H1 (cell line): ENCODE measurements around the gene NELFB. TPM values are rescaled to one million over a fixed set of nuclear protein-coding genes. Genes with fewer than 3 reads are reported as not detected.

Source experiments
- CTCF ChIA-PET: fragments of 300-600 bp; sonication (Branson Sonifier 250); formaldehyde crosslinking; loops from one replicate; lab custom pipeline; 2021; ENCODE audit not compliant: partially characterized antibody; lab: Charles Lee
- POLR2A ChIA-PET: fragments of 300-600 bp; sonication (Branson Sonifier 250); formaldehyde crosslinking; loops from one replicate; lab custom pipeline; 2021; ENCODE audit warnings: inconsistent platforms; ENCODE audit not compliant: partially characterized antibody; lab: Charles Lee
- DNase-seq, 2 experiments: peaks; one replicate each; pipeline versions ENCODE4 v3.0.0 to v3.0.0-alpha.2; 2010 to 2022; ENCODE audit warnings: low spot score in 2 of 2, low read depth in 1 of 2, mixed read lengths in 1 of 2
- FAIRE-seq: peaks from 2 replicates; lab custom pipeline; 2011; peaks lifted over from hg19 to GRCh38; lab: Jason Lieb, UNC
- H2AFZ ChIP-seq: 2 replicates; pipeline ENCODE4 v1.8.1; 2012; ENCODE audit warnings: low read length, inconsistent platforms
- H2AK5ac ChIP-seq: 2 replicates; pipeline ENCODE4 v1.6.1; 2013; ENCODE audit warnings: low read depth, low read length
- H2BK120ac ChIP-seq: replicated peaks from 2 replicates; pipeline ENCODE3; 2013; ENCODE audit warnings: low read depth, low read length, inconsistent platforms
- H2BK12ac ChIP-seq: 2 replicates; pipeline ENCODE4 v1.6.1; 2013; ENCODE audit warnings: low read depth, low read length
- H2BK15ac ChIP-seq: 2 replicates; pipeline ENCODE4 v1.6.1; 2013; ENCODE audit warnings: low read length
- H2BK20ac ChIP-seq: 2 replicates; pipeline ENCODE4 v1.6.1; 2013; ENCODE audit warnings: low read length
- H2BK5ac ChIP-seq: 2 replicates; pipeline ENCODE4 v1.6.1; 2013; ENCODE audit warnings: low read depth, low read length
- H3K14ac ChIP-seq: 2 replicates; pipeline ENCODE4 v1.6.1; 2013; ENCODE audit warnings: inconsistent platforms; ENCODE audit not compliant: insufficient read length
- H3K18ac ChIP-seq: 2 replicates; pipeline ENCODE4 v1.6.1; 2013; ENCODE audit warnings: low read length; ENCODE audit errors: extremely low read depth
- H3K23ac ChIP-seq: 2 replicates; pipeline ENCODE4 v1.6.1; 2013; ENCODE audit warnings: inconsistent platforms; ENCODE audit not compliant: insufficient read length
- H3K23me2 ChIP-seq: 2 replicates; pipeline ENCODE4 v1.6.1; 2013; ENCODE audit warnings: low read depth, low read length
- H3K27ac ChIP-seq: 2 replicates; pipeline ENCODE4 v1.6.1; 2011; ENCODE audit warnings: low read depth, low read length, inconsistent platforms
- H3K27me3 ChIP-seq, 4 experiments: replicated peaks in 1 of 4; 1 replicate in 1 of 4; 2 replicates in 3 of 4; pipeline versions ENCODE4 v1.6.1 to v1.8.1; 2011 to 2013; ENCODE audit warnings: low read length in 3 of 4, mild to moderate bottlenecking in 3 of 4, inconsistent platforms in 2 of 4, mixed read lengths in 2 of 4, moderate library complexity in 1 of 4; ENCODE audit not compliant: control insufficient read depth in 3 of 4, insufficient read depth in 3 of 4; ENCODE audit errors: extremely low read depth in 1 of 4
- H3K36me3 ChIP-seq, 4 experiments: 2 replicates each; pipeline versions ENCODE4 v1.6.1 to v1.8.1; 2011 to 2013; ENCODE audit warnings: mild to moderate bottlenecking in 4 of 4, low read length in 3 of 4, moderate library complexity in 2 of 4, control low read depth in 1 of 4, inconsistent platforms in 1 of 4; ENCODE audit not compliant: insufficient read depth in 4 of 4, control insufficient read depth in 2 of 4
- H3K4ac ChIP-seq: replicated peaks from 2 replicates; pipeline ENCODE3; 2013; ENCODE audit warnings: low read length, low read depth, mixed read lengths, inconsistent platforms; ENCODE audit not compliant: insufficient read length
- H3K4me1 ChIP-seq, 4 experiments: replicated peaks in 1 of 4; 1 replicate in 1 of 4; 2 replicates in 3 of 4; pipeline versions ENCODE4 v1.6.1 to v1.8.1; 2011 to 2013; ENCODE audit warnings: low read length in 3 of 4, inconsistent platforms in 2 of 4, mixed read lengths in 1 of 4; ENCODE audit not compliant: insufficient read depth in 4 of 4, control insufficient read depth in 3 of 4
- H3K4me2 ChIP-seq, 2 experiments: 2 replicates each; pipeline versions ENCODE4 v1.6.1 to v1.8.1; 2011 to 2013; ENCODE audit warnings: low read depth in 2 of 2, low read length in 2 of 2, control low read depth in 1 of 2, inconsistent platforms in 1 of 2, mild to moderate bottlenecking in 1 of 2; ENCODE audit not compliant: insufficient read depth in 1 of 2
- H3K4me3 ChIP-seq, 4 experiments: fragments of 200-600, 300-600 bp in 1 of 4; sonication (generic), shearing (Covaris generic), sonication (Bioruptor Twin) in 1 of 4; 2 replicates each; pipeline versions ENCODE4 v1.5.1 to v1.8.1; 2011 to 2016; ENCODE audit warnings: low read length in 4 of 4, low read depth in 3 of 4, control low read depth in 2 of 4, inconsistent platforms in 2 of 4, mild to moderate bottlenecking in 2 of 4, mixed read lengths in 1 of 4, moderate library complexity in 1 of 4; ENCODE audit not compliant: insufficient read depth in 2 of 4; ENCODE audit errors: extremely low read depth in 1 of 4
- H3K56ac ChIP-seq: replicated peaks from 2 replicates; pipeline ENCODE3; 2013; ENCODE audit warnings: low read depth, mild to moderate bottlenecking, mixed read lengths, low read length, inconsistent platforms; ENCODE audit not compliant: insufficient read length
- H3K79me1 ChIP-seq: 2 replicates; pipeline ENCODE4 v1.6.1; 2013; ENCODE audit warnings: low read depth, low read length, control low read depth
- H3K79me2 ChIP-seq, 2 experiments: 2 replicates each; pipeline versions ENCODE4 v1.6.1 to v1.8.1; 2012 to 2013; ENCODE audit warnings: low read length in 2 of 2, mild to moderate bottlenecking in 2 of 2, inconsistent platforms in 1 of 2; ENCODE audit not compliant: insufficient read depth in 2 of 2, control insufficient read depth in 1 of 2
- H3K9ac ChIP-seq, 4 experiments: replicated peaks in 1 of 4; 1 replicate in 1 of 4; 2 replicates in 3 of 4; pipeline versions ENCODE4 v1.6.1 to v1.8.1; 2011 to 2013; ENCODE audit warnings: low read depth in 3 of 4, low read length in 3 of 4, control low read depth in 2 of 4, mild to moderate bottlenecking in 2 of 4, moderate library complexity in 2 of 4, inconsistent platforms in 1 of 4; ENCODE audit errors: extremely low read depth in 1 of 4
- H3K9me3 ChIP-seq, 2 experiments: 2 replicates each; pipeline versions ENCODE4 v1.6.1 to v1.8.1; 2012 to 2013; ENCODE audit warnings: mild to moderate bottlenecking in 2 of 2, moderate library complexity in 2 of 2, control low read depth in 1 of 2, inconsistent platforms in 1 of 2, low read depth in 1 of 2, low read length in 1 of 2, mixed read lengths in 1 of 2; ENCODE audit not compliant: insufficient read depth in 2 of 2
- H4K20me1 ChIP-seq, 2 experiments: replicated peaks in 1 of 2; 2 replicates each; pipeline versions ENCODE3 to v1.8.1; 2011 to 2013; ENCODE audit warnings: inconsistent platforms in 2 of 2, low read length in 2 of 2, mild to moderate bottlenecking in 1 of 2; ENCODE audit not compliant: insufficient read depth in 2 of 2, control insufficient read depth in 1 of 2
- H4K5ac ChIP-seq: 2 replicates; pipeline ENCODE4 v1.6.1; 2013; ENCODE audit warnings: low read length, low read depth, mixed read lengths, inconsistent platforms; ENCODE audit not compliant: insufficient read length
- H4K8ac ChIP-seq: 2 replicates; pipeline ENCODE4 v1.8.0; 2013; ENCODE audit warnings: mild to moderate bottlenecking, moderate library complexity, low read length, inconsistent platforms; ENCODE audit not compliant: insufficient read depth; ENCODE audit errors: extremely low read depth
- H4K91ac ChIP-seq: replicated peaks from 2 replicates; pipeline ENCODE3; 2013; ENCODE audit warnings: low read length, mixed read lengths, inconsistent platforms; ENCODE audit not compliant: insufficient read length
- GABPA ChIP-seq: IDR thresholded peaks from 2 replicates; pipeline ENCODE4 v1.6.1; 2011; ENCODE audit warnings: mild to moderate bottlenecking, low read length, moderate library complexity, borderline replicate concordance; ENCODE audit not compliant: insufficient read depth
- SRF ChIP-seq: IDR thresholded peaks from 2 replicates; pipeline ENCODE4 v1.6.1; 2011; ENCODE audit warnings: mild to moderate bottlenecking, low read depth, low read length, moderate library complexity
- ZNF274 ChIP-seq: IDR thresholded peaks from 2 replicates; pipeline ENCODE4 v1.7.0; 2012; ENCODE audit warnings: low read length, borderline replicate concordance; ENCODE audit errors: extremely low read depth
- WGBS, 2 experiments: shearing (Covaris generic) in 1 of 2; methylation state at CpG; one replicate each; pipeline versions ENCODE4 v1.1.6 to v1.1.7; 2013 to 2015; ENCODE audit warnings: low lambda C conversion rate in 2 of 2, mixed read lengths in 2 of 2, inconsistent platforms in 1 of 2, low coverage in 1 of 2, missing lambda C conversion rate in 1 of 2; ENCODE audit not compliant: insufficient replicate concordance in 2 of 2, insufficient coverage in 1 of 2, insufficient read length in 1 of 2; ENCODE audit errors: extremely low coverage in 1 of 2, missing lambda C conversion rate in 1 of 2; 5-methylcytosine and 5-hydroxymethylcytosine counted together
- polyA plus RNA-seq, 7 experiments: library from polyadenylated mRNA; depleted of rRNA in 3 of 7; stranded (reverse) in 5 of 7; unstranded in 2 of 7; fragments of >200 nt in 5 of 7; fragments of 200-250 nt in 2 of 7; gene quantifications; 1 replicate in 5 of 7; 2 replicates in 1 of 7; 4 replicates in 1 of 7; pipeline versions ENCODE4 v1.2.1 to v1.2.3, GENCODE V29; 2011 to 2013; ENCODE audit warnings: missing spikeins in 2 of 7, mixed read lengths in 2 of 7
- total RNA-seq: library from RNA; stranded (reverse); fragmentation: NEBNext Ultra II Directional; extraction: Animal tissue kit (Norgen Biotek cat#: 25700); gene quantifications from 2 replicates; pipeline ENCODE4 v1.2.1, GENCODE V29; 2021

NELFB gene
- total and polyA plus RNA-seq, 2 of the 8 experiments (the other 6 are each of a cell fraction or from before 2014, with no cell fraction given) = 57.6 to 78.0 TPM

GRCh38 chr9:137263506-137263905, 8.4 kb downstream of the NELFB start:
- H3K9me3 ChIP-seq = no peaks in the 10 kb centered on the region
- ChIA-PET CTCF (interaction anchor here (3.2 to 5.3 kb wide), 2 partner anchors 16 to 26 kb away, joined by 10 to 29 read pairs; a partner anchor contains a TSS), POLR2A (interaction anchor here (47.8 to 69.9 kb wide), 2 partner anchors 7 to 29 kb away, joined by 1462 read pairs; partner anchors contain the start of genes CYSRT1, NDOR1, NELFB and RNF208)
- WGBS, 2 experiments = 89% methylated on average over 10 of the region's 10 CpGs; no CpG with 5 or more reads in 1 of the 2 experiments
- no peaks in the 10 kb centered on the region for H3K27me3 ChIP-seq
- H3K4me1 ChIP-seq = no peaks in the 10 kb centered on the region
- no peak overlapping the region for H3K4me3 ChIP-seq
- no peak overlapping the region for H3K18ac ChIP-seq
- no peak overlapping the region for H3K27ac ChIP-seq
- no peak overlapping the region for H2BK20ac ChIP-seq
- H4K20me1 ChIP-seq = peaks cover 0 to 10% of the 10 kb centered on the region in 2 experiments
- H3K79me1 ChIP-seq = no peaks in the 10 kb centered on the region
- no peak overlapping the region for H3K4ac ChIP-seq
- H4K5ac ChIP-seq = no peak overlapping the region
- H3K23ac ChIP-seq = no peak overlapping the region
- peaks cover 9 to 34% (median 24%) of the 10 kb centered on the region in 4 experiments for H3K36me3 ChIP-seq
- H2BK12ac ChIP-seq = no peak overlapping the region
- TF ChIP-seq ZNF274 (no peak), SRF (no peak), GABPA (no peak)
- TF ChIP-seq, all 59 proteins: peak for 0
- Histone ChIP-seq H3K56ac (no peak overlapping the region), H3K9ac (no peak overlapping the region), H2BK5ac (peak overlapping the region; percentile 44; the same call in 1 of the 2 replicates), H3K14ac (no peak overlapping the region), H3K4me2 (no peak overlapping the region), H2BK15ac (no peak overlapping the region), H2AFZ (no peak overlapping the region), H4K91ac (no peak overlapping the region), H4K8ac (no peak overlapping the region), H2BK120ac (no peak overlapping the region), H2AK5ac (no peak overlapping the region), H3K79me2 (no peaks in the 10 kb centered on the region), H3K23me2 (no peaks in the 10 kb centered on the region)
- DNase-seq (no peak), FAIRE-seq (no peak)
